ENCODE results near the gene ART3.

Gene ART3

GRCh38 chr4:76074993-76075600, 588 bp downstream of the ART3 start:
- no peak for DNase-seq

DNA sequence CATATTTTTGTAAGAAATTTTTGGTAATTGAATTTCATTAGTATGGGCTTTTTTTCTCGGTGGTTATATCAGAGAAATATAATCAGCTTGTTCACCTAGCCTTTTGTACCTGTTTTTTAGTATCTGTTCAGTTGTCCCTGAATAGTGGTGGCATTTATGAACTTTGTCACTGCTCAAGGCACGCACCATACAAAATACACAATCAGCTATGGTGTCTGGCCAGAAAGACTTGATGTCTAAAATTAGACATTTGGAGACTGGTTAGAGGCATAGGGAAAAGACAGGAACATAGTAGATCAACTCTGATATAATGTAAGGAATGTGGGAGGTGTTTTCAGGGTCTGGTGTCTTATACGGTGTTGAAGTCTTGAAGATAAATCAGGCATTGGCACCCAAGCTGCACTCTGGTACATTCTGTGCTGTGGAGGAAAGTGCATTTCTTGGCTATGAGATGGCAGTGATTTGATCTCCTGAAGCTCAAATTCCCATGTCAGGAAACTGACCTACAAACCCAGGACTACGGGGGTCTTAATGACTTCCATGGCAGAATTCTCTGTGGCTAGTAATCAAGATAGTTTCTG, 3.6 kb downstream of the ART3 start:
- no peak for DNase-seq

DNA sequence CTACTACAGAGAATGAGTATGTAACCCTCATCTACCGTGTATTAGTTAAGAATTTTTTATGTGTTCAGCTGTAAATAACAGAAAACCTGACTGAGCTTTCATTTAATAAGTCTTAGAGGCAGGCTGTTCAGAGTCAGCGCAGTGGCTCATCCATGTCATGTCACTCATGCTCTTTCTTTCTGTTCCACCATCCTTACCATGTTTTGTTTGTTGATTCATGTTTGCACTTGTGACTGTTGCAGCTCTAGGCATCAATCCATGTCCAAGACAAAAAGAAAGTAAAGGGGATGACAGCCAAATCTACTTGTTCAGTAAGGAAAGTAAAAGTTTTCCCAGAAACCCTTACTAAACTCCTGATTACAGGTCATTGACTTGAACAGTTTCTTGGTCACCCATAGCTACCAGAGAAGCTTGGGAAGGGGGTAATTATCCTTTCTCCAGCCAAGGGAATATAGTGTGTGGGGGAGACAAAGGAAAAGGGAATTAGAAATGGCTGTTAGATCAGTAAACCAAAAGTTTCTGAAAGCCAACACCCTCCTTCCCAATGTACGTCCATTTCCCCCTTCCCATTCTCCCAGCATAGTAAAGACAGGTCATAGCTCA, 9.0 kb downstream of the ART3 start:
- no peak for DNase-seq

- no peak for DNase-seq
These were observed 10.0 kb downstream of the ART3 start for GRCh38 chr4:76084542-76084941.

DNA sequence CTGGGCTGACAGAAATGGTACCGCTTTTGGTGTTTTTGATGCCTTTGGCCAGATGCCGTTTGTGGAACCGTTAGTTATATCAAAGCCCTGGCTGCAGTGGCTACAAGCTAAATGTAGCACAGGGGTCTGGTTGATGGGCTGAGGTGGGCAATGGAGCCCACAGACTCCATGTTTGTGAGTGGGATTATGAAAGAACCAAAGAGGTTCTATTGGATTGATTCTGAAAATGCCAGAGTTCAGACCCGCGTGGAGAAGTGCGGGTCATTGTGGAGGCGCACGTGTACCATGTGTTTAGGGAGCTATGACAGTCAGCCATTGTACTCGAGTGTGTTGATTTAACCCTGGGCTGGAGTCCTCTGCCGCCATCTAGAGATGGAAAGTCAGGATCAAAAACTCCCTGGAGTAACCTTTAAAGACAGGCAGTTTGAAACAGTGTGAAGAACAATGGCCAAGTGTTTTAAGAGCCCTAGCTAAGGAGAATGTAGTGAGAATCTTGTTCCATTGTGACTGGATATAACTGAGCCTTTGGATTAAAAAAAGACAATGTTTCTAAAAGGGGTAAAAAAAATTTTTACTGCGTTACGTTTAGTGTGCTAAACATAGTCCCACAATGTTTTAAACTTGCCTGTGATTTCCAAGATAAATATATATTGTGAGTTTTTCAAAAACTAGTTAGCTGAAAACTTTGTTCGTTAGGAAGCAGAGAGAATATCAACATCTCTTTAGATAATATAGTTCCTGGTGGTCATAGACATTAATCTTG, 12.7 kb downstream of the ART3 start:
- DNase-seq = no peak

GRCh38 chr4:76088719-76089118, 14.2 kb downstream of the ART3 start:
- DNase-seq = no peak

GRCh38 chr4:76090241-76090691, 15.8 kb downstream of the ART3 start:
- DNase-seq = no peak

GRCh38 chr4:76091052-76091451, 16.5 kb downstream of the ART3 start:
- no peak for DNase-seq

GRCh38 chr4:76095568-76095967, 21.1 kb downstream of the ART3 start:
- DNase-seq = no peak

DNA sequence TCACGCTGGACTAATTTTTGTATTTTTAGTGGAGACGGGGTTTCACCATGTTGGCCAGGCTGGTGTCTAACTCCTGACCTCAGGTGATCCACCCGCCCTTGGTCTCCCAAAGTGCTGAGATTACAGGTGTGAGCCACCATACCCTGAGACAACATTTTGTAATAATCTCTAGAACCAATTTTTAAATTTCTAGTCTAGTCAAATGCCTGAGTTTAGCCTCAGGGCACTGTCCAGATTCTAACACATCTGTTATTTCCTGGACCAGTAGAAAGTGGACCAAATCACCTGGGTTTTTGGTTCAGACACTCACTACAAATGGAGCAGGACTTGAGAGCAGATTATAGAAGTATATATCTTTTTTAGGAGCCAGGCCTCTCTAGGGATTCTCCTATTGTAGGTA, 21.6 kb downstream of the ART3 start:
- DNase-seq = no peak

- no peak for DNase-seq
These were observed 31.1 kb downstream of the ART3 start for GRCh38 chr4:76105652-76106051.

GRCh38 chr4:76106442-76106841, 31.9 kb downstream of the ART3 start:
- DNase-seq = no peak

- DNase-seq = no peak
These were observed 34.1 kb downstream of the ART3 start for GRCh38 chr4:76108467-76109181.

DNA sequence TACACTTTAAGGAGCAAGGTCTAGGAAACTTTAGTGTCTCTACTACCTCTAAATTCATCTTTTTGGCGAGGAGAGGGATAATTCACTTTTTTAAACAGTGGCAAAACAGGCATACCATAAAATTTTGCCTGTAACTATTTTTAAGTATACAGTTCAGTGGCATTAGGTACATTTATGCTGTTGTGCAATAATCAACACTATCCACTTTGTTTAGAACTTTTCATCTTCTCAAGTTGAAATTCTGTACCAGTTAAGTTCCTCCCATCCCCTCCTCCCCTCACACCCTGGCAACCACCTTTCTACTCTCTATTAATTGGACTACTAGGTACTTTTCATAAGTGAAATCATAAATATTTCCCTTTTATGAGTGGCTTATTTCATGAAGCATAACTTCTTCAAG, 42.3 kb downstream of the ART3 start:
- DNase-seq = no peak

GRCh38 chr4:76117536-76117935, 43.0 kb downstream of the ART3 start:
- no peak for DNase-seq

GRCh38 chr4:76120199-76120598, 45.7 kb downstream of the ART3 start:
- DNase-seq = no peak

DNA sequence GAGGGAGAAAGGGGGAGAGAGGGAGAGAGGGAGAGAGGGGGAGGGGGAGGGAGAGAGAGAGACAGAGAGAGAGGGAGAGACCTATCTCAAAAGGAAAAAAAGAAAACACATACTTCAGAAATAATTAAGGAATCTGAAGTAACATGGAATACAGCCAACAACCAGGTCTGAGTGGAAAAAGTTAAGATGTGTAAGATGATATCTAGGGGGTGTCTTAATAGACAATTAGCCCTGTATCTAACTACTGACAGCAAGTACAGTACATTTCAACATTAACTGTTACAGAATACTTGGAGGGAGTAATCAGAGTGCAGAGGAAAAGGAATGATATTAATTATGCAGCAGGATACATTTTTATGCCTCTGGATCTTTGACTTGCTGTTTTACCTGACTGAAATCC, 51.3 kb downstream of the ART3 start:
- DNase-seq = no peak

DNA sequence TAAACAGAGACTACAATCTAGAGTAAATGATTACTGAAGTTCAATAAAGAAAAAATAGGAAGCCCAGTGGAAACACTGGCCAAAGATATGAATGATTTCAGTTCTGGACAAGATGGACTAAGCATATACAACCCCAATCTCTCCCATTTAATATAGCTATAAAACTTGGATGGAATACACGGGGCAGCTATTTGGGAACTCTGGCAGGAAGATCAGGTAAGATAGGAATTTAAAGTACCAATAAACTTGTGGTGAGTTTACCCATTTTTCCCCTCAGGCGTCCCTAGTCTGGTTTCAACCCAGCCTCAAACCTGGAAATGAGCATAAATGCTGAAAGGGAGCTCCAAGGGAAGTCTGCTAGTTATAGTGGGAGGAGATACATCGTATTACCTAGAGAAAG, 53.2 kb downstream of the ART3 start:
- DNase-seq = no peak

DNA sequence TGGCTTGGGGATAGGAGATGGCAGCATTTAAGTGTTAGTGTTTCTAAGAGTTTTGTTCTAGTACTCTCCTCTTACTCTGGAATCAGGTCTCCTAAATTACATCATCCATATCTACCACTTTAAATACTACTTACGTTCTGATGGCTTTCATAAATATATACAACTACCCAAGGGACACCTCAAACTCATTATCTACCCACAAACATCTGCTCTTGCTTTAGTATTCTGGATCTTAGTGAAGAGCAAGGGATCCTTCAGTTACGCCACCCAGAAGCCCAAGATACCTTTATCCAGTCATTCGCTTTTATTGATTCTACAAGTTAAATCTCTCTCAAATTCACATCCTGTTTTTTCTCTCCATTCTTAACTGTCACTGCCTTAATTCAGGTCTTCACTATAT, 66.7 kb downstream of the ART3 start:
- no peak for DNase-seq

DNA sequence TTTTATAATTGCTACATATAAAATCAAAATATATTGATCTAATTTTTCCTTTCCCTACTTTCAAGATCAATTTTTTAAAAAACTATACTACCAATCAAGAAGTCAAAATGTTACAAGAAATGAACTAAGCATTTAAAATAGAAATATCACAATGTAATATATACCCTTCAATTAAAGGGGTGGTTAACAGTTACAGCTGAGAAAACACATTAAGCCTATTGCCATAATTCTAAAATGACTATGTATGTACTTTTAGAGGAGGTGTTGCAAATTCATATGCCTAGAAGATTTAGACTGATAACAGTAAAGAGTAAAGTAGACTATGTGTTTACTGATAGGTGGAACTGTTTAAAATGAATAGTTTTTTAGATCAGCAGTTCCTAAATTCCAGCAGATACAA, 70.0 kb downstream of the ART3 start:
- DNase-seq = no peak

DNA sequence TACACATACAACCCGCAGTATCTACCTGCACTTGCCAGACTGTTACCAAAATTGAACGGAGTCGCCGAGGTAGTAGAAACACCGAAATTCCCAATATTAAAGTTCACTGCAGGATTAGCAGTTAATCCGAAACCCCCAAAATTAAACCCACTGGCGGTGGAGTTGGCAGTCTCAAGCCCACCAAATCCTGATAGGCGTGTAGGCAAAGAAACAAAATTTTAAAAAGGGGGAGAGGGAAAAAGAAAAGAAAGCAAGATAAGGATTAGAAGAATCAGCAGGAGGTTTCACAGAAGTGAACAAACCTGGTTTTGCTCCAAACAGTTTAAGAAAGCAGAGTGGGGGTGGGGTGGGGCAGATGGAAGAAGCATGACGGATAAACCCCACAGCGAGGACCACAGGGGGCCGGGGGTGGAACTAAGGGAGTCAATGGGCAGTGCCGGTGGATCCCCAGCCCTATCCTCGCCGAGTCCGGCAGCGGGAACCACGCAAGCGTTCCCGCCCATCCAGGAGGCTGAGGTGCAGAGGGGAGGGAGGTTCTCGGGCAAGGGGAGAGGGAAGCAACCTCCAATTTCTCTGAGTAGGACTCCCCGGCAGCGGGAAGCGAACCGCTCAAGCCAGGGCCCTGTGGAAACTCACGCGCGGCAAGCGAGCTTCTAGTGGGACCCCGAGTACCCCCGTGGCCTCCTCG, 73.1 kb downstream of the ART3 start:
- peak; percentile 14 for DNase-seq

GRCh38 chr4:76148142-76148865, 73.8 kb downstream of the ART3 start, which contains the start of gene NUP54:
NUP54 (minus strand) TSS chr4:76148397; CDS start chr4:76148374, 23 bp downstream.
- peak; percentile 93 for DNase-seq
